GM12878 (cell line): ENCODE results near the gene FRMD8. TPM values are rescaled to one million over a fixed set of nuclear protein-coding genes. Genes with fewer than 3 reads are reported as not detected.

ENCODE experiments used
- BACH1 ChIP-seq: fragments of 450-650 bp; IDR thresholded peaks from 2 replicates; pipeline ENCODE4 v1.6.1; 2017; ENCODE audit warnings: mild to moderate bottlenecking, borderline replicate concordance
- BRCA1 ChIP-seq: IDR thresholded peaks from 2 replicates; pipeline ENCODE4 v1.6.1; 2011; ENCODE audit warnings: low read depth, low read length, improper control_type of control experiment
- CEBPB ChIP-seq, 2 experiments: fragments of 150-350 bp in 1 of 2; IDR thresholded peaks; 2 replicates each; pipeline ENCODE4 v1.6.1; 2012 to 2014; ENCODE audit warnings: low read depth in 2 of 2, low read length in 2 of 2, borderline replicate concordance in 1 of 2, inconsistent platforms in 1 of 2
- GATAD2B ChIP-seq: fragments of 450-650 bp; conservative IDR thresholded peaks from 2 replicates; pipeline ENCODE4 v1.6.1; 2017; ENCODE audit warnings: low read depth, mild to moderate bottlenecking, moderate library complexity
- JUNB ChIP-seq: IDR thresholded peaks from 2 replicates; pipeline ENCODE4 v1.6.1; 2016; ENCODE audit warnings: antibody characterized with exemption, mild to moderate bottlenecking
- MYC ChIP-seq: IDR thresholded peaks from 2 replicates; pipeline ENCODE4 v1.6.1; 2011; ENCODE audit warnings: mild to moderate bottlenecking, low read length, moderate library complexity, inconsistent platforms; ENCODE audit not compliant: insufficient read depth, insufficient replicate concordance, insufficient read length, severe bottlenecking
- NRF1 ChIP-seq: conservative IDR thresholded peaks from 2 replicates; pipeline ENCODE4 v1.6.1; 2011; ENCODE audit warnings: mild to moderate bottlenecking, low read depth, low read length, improper control_type of control experiment
- PBX3 ChIP-seq: IDR thresholded peaks from 2 replicates; pipeline ENCODE4 v1.6.1; 2011; ENCODE audit warnings: mild to moderate bottlenecking, low read depth, low read length, moderate library complexity; ENCODE audit not compliant: insufficient replicate concordance
- PML ChIP-seq: IDR thresholded peaks from 2 replicates; pipeline ENCODE4 v1.6.1; 2012; ENCODE audit warnings: low read length, inconsistent platforms
- POLR2A ChIP-seq: IDR thresholded peaks from 2 replicates; pipeline ENCODE4 v1.6.1; 2011; ENCODE audit warnings: low read depth, mild to moderate bottlenecking, low read length
- ZNF384 ChIP-seq: IDR thresholded peaks from 2 replicates; pipeline ENCODE4 v1.6.1; 2012; ENCODE audit warnings: low read depth, mild to moderate bottlenecking, low read length, improper control_type of control experiment, borderline replicate concordance
- ZNF687 ChIP-seq: fragments of 450-650 bp; IDR thresholded peaks from 2 replicates; pipeline ENCODE4 v1.6.1; 2017; ENCODE audit warnings: mild to moderate bottlenecking, moderate library complexity
- polyA plus RNA-seq, 11 experiments: library from polyadenylated mRNA; depleted of rRNA in 4 of 11; unstranded in 6 of 11; stranded (reverse) in 5 of 11; fragments of >200 nt; fragmentation: Nextera tagmentation in 4 of 11; fragmentation: Illumina TruSeq in 1 of 11; extraction: Ambion mirVana in 4 of 11; extraction: Trizol in 1 of 11; gene quantifications; 1 replicate in 1 of 11; 2 replicates in 10 of 11; pipeline versions ENCODE4 v1.2.1 to v1.2.3, GENCODE V29; 2011 to 2016; ENCODE audit warnings: inconsistent platforms in 2 of 11, missing spikeins in 2 of 11, low read depth in 1 of 11
- total RNA-seq, 4 experiments: library from RNA; depleted of rRNA in 3 of 4; stranded (reverse); fragments of >200 nt in 3 of 4; fragmentation: Illumina TruSeq in 1 of 4; extraction: Trizol in 1 of 4; gene quantifications; 2 replicates each; pipeline versions ENCODE4 v1.2.1 to v1.2.3, GENCODE V29; 2013 to 2021
- TF ChIP-seq, protein P1 (sequence below): fragments of 450-650 bp; formaldehyde crosslinking; IDR thresholded peaks from 2 replicates; pipeline ENCODE4 v1.5.0; 2022; ENCODE audit warnings: mild to moderate bottlenecking, missing genetic modification characterization
- TF ChIP-seq, protein P2 (sequence below): fragments of 450-650 bp; IDR thresholded peaks from 2 replicates; pipeline ENCODE4 v1.6.1; 2014; ENCODE audit warnings: mild to moderate bottlenecking
- TF ChIP-seq, protein P3 (sequence below): IDR thresholded peaks from 2 replicates; pipeline ENCODE4 v1.6.1; 2012; ENCODE audit warnings: low read depth, low read length, improper control_type of control experiment
- TF ChIP-seq, protein P4 (sequence below), 3 experiments: IDR thresholded peaks in 2 of 3; conservative IDR thresholded peaks in 1 of 3; 2 replicates each; pipeline ENCODE4 v1.5.1; 2011; ENCODE audit warnings: low read depth in 3 of 3, low read length in 3 of 3, mild to moderate bottlenecking in 3 of 3, control low read depth in 2 of 3, moderate library complexity in 2 of 3, inconsistent platforms in 1 of 3, mixed read lengths in 1 of 3; ENCODE audit not compliant: control insufficient read depth in 2 of 3, insufficient read depth in 1 of 3; ENCODE audit errors: extremely low read depth in 1 of 3

Gene FRMD8
- total and polyA plus RNA-seq, 10 of the 15 experiments (the other 5 are each of a cell fraction or from before 2014, with no cell fraction given), result 8.3 to 69.4 (median 28.0) TPM

DNA sequence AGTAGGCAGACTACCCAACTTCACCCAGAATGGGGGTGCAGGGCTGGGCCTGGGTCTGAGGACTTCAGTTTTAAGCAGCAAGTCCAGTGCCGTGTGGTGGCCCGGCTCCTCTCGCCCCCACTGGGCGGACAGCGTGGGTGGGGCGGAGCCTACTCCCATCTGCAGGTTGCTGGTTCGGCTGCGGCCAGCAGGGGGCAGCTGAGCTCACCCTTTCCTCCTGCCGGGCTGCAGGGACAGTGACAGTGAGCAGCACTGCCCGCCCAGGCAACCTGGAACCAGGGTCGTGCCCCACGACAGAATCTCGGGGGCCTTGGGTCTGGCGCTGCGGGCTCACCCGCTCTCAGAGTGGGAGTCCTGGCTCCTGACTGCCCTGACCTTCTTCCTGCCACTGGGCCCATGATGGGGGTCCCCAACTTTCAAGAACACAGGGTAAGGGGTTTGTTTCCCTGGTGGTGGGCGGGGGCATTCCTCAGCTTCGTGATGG is 29.9 kb downstream of the FRMD8 start (continued):
- TF ChIP-seq, protein P1, sequence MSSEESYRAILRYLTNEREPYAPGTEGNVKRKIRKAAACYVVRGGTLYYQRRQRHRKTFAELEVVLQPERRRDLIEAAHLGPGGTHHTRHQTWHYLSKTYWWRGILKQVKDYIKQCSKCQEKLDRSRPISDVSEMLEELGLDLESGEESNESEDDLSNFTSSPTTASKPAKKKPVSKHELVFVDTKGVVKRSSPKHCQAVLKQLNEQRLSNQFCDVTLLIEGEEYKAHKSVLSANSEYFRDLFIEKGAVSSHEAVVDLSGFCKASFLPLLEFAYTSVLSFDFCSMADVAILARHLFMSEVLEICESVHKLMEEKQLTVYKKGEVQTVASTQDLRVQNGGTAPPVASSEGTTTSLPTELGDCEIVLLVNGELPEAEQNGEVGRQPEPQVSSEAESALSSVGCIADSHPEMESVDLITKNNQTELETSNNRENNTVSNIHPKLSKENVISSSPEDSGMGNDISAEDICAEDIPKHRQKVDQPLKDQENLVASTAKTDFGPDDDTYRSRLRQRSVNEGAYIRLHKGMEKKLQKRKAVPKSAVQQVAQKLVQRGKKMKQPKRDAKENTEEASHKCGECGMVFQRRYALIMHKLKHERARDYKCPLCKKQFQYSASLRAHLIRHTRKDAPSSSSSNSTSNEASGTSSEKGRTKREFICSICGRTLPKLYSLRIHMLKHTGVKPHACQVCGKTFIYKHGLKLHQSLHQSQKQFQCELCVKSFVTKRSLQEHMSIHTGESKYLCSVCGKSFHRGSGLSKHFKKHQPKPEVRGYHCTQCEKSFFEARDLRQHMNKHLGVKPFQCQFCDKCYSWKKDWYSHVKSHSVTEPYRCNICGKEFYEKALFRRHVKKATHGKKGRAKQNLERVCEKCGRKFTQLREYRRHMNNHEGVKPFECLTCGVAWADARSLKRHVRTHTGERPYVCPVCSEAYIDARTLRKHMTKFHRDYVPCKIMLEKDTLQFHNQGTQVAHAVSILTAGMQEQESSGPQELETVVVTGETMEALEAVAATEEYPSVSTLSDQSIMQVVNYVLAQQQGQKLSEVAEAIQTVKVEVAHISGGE, result no peak
- TF ChIP-seq NRF1 (no peak), BRCA1 (no peak), POLR2A (peak; percentile 76), ZNF384 (peak; percentile 54; the same call in 1 of the 2 replicates), JUNB (no peak), BACH1 (peak; percentile 75; the same call in 1 of the 2 replicates), ZNF687 (no peak; the same call in none of the 2 replicates), GATAD2B (0 out of 2 replicates have a peak, but pooled peaks have one; percentile 42), PML (no peak), MYC (no peak), PBX3 (no peak), CEBPB (IDR thresholded peaks at IDR 0.05; ENCODE audit: borderline replicate concordance in 1 of 2, low read depth in 2 of 2, low read length in 2 of 2) (no peak)
- TF ChIP-seq, protein P2, sequence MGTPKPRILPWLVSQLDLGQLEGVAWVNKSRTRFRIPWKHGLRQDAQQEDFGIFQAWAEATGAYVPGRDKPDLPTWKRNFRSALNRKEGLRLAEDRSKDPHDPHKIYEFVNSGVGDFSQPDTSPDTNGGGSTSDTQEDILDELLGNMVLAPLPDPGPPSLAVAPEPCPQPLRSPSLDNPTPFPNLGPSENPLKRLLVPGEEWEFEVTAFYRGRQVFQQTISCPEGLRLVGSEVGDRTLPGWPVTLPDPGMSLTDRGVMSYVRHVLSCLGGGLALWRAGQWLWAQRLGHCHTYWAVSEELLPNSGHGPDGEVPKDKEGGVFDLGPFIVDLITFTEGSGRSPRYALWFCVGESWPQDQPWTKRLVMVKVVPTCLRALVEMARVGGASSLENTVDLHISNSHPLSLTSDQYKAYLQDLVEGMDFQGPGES, result no peak
- TF ChIP-seq, protein P3, sequence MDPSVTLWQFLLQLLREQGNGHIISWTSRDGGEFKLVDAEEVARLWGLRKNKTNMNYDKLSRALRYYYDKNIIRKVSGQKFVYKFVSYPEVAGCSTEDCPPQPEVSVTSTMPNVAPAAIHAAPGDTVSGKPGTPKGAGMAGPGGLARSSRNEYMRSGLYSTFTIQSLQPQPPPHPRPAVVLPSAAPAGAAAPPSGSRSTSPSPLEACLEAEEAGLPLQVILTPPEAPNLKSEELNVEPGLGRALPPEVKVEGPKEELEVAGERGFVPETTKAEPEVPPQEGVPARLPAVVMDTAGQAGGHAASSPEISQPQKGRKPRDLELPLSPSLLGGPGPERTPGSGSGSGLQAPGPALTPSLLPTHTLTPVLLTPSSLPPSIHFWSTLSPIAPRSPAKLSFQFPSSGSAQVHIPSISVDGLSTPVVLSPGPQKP, result no peak
- TF ChIP-seq, protein P4, sequence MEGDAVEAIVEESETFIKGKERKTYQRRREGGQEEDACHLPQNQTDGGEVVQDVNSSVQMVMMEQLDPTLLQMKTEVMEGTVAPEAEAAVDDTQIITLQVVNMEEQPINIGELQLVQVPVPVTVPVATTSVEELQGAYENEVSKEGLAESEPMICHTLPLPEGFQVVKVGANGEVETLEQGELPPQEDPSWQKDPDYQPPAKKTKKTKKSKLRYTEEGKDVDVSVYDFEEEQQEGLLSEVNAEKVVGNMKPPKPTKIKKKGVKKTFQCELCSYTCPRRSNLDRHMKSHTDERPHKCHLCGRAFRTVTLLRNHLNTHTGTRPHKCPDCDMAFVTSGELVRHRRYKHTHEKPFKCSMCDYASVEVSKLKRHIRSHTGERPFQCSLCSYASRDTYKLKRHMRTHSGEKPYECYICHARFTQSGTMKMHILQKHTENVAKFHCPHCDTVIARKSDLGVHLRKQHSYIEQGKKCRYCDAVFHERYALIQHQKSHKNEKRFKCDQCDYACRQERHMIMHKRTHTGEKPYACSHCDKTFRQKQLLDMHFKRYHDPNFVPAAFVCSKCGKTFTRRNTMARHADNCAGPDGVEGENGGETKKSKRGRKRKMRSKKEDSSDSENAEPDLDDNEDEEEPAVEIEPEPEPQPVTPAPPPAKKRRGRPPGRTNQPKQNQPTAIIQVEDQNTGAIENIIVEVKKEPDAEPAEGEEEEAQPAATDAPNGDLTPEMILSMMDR (IDR thresholded peaks at IDR 0.05 in 2 of 3, conservative IDR thresholded peaks at IDR 0.05 in 1 of 3; ENCODE audit: control insufficient read depth in 2 of 3, extremely low read depth in 1 of 3, insufficient read depth in 1 of 3, low read depth in 3 of 3, low read length in 3 of 3), result peak in 2 of 3 experiments; percentile 93 to 97; a peak in 4 of 6 replicates
